ENCODE data around the gene GALNTL6.
A peak's percentile ranks its signal among the peaks of the same experiment; 100 is the strongest.

GALNTL6 gene

GRCh38 chr4:172986114-172986513 lies 1172.9 kb downstream of the GALNTL6 start:
- no peak for DNase-seq (ENCODE audit: low read depth)

GRCh38 chr4:172989984-172990820 lies 1177.0 kb downstream of the GALNTL6 start:
- no peak for DNase-seq (ENCODE audit: low read depth)

- no peak for DNase-seq (ENCODE audit: low read depth)
These were observed 1179.6 kb downstream of the GALNTL6 start for GRCh38 chr4:172992648-172993378.

- DNase-seq (ENCODE audit: low read depth) = no peak
These were observed 1182.0 kb downstream of the GALNTL6 start for GRCh38 chr4:172995161-172995560.

- no peak for DNase-seq (ENCODE audit: low read depth)
These were observed 1182.5 kb downstream of the GALNTL6 start for GRCh38 chr4:172995704-172996103.

GRCh38 chr4:172996571-172997216 lies 1183.5 kb downstream of the GALNTL6 start:
- DNase-seq (ENCODE audit: low read depth) = no peak

- DNase-seq (ENCODE audit: low read depth) = no peak
These were observed 1184.0 kb downstream of the GALNTL6 start for GRCh38 chr4:172997217-172997609.

GRCh38 chr4:172997856-172998255 lies 1184.7 kb downstream of the GALNTL6 start:
- no peak for DNase-seq (ENCODE audit: low read depth)

- no peak for DNase-seq (ENCODE audit: low read depth)
These were observed 1185.6 kb downstream of the GALNTL6 start for GRCh38 chr4:172998527-172999469.

- DNase-seq (ENCODE audit: low read depth) = no peak
These were observed 1188.4 kb downstream of the GALNTL6 start for GRCh38 chr4:173001571-173001970.

- DNase-seq (ENCODE audit: low read depth) = no peak
These were observed 1189.8 kb downstream of the GALNTL6 start for GRCh38 chr4:173002830-173003561.

GRCh38 chr4:173005912-173006633 lies 1192.9 kb downstream of the GALNTL6 start:
- DNase-seq (ENCODE audit: low read depth) = no peak

- no peak for DNase-seq (ENCODE audit: low read depth)
These were observed 1195.2 kb downstream of the GALNTL6 start for GRCh38 chr4:173008436-173008835.

GRCh38 chr4:173009129-173009823 lies 1196.1 kb downstream of the GALNTL6 start:
- DNase-seq (ENCODE audit: low read depth) = no peak

GRCh38 chr4:173012608-173013007 lies 1199.4 kb downstream of the GALNTL6 start:
- no peak for DNase-seq (ENCODE audit: low read depth)

GRCh38 chr4:173013232-173013930 lies 1200.2 kb downstream of the GALNTL6 start:
- peak; percentile 24 for DNase-seq (ENCODE audit: low read depth)

GRCh38 chr4:173014113-173014558 lies 1200.9 kb downstream of the GALNTL6 start:
- DNase-seq (ENCODE audit: low read depth) = no peak

GRCh38 chr4:173014836-173015235 lies 1201.6 kb downstream of the GALNTL6 start:
- no peak for DNase-seq (ENCODE audit: low read depth)

GRCh38 chr4:173017802-173018201 lies 1204.6 kb downstream of the GALNTL6 start:
- DNase-seq (ENCODE audit: low read depth) = no peak
